HFFc6 (cell line): Measurements from ENCODE around the gene NUDCD3. TPM values are rescaled to one million over a fixed set of nuclear protein-coding genes. Genes with fewer than 3 reads are reported as not detected.

ENCODE experiments used
- DNase-seq: peaks from one replicate; pipeline ENCODE4 v3.0.0-alpha.2; 2018
- H3K27ac Mint-ChIP-seq: 2 replicates; pipeline ENCODE4 v1.8.0; 2020; ENCODE audit warnings: mild to moderate bottlenecking, mixed read lengths
- H3K27me3 Mint-ChIP-seq: 2 replicates; pipeline ENCODE4 v1.8.0; 2021; ENCODE audit warnings: mild to moderate bottlenecking, moderate library complexity, mixed read lengths; ENCODE audit not compliant: insufficient read depth
- H3K36me3 Mint-ChIP-seq: 2 replicates; pipeline ENCODE4 v1.8.0; 2021; ENCODE audit warnings: low read depth, mixed read lengths
- H3K4me1 Mint-ChIP-seq: 2 replicates; pipeline ENCODE4 v1.8.0; 2020; ENCODE audit warnings: low read depth, mixed read lengths
- H3K4me3 Mint-ChIP-seq: 2 replicates; pipeline ENCODE4 v1.8.0; 2020; ENCODE audit warnings: mild to moderate bottlenecking, moderate library complexity, mixed read lengths
- H3K9me3 Mint-ChIP-seq: 2 replicates; pipeline ENCODE4 v1.8.0; 2020; ENCODE audit warnings: mild to moderate bottlenecking, mixed read lengths
- CTCF ChIP-seq: fragments of 200-600 bp; sonication (generic); IDR thresholded peaks from 2 replicates; pipeline ENCODE4 v1.5.0; 2021; ENCODE audit warnings: antibody characterized with exemption, mild to moderate bottlenecking
- total RNA-seq, 6 experiments: library from RNA; stranded (reverse); fragmentation: NEBNext Ultra II Directional; extraction: Animal tissue kit (Norgen Biotek cat#: 25700); gene quantifications; 2 replicates in 1 of 6; 3 replicates in 5 of 6; pipeline ENCODE4 v1.2.3, GENCODE V29; 2021

NUDCD3 gene
- total RNA-seq, 6 experiments from 2014 or later, result 79.2 to 114 (median 90.6) TPM

- peaks cover 26% of the 10 kb centered on the region for H3K4me1 Mint-ChIP-seq
- no peak overlapping the region for H3K4me3 Mint-ChIP-seq
- no peaks in the 10 kb centered on the region for H3K9me3 Mint-ChIP-seq
- H3K27ac Mint-ChIP-seq, result no peak overlapping the region
- no peaks in the 10 kb centered on the region; the same call in 1 of the 2 replicates for H3K27me3 Mint-ChIP-seq
- TF ChIP-seq CTCF, result no peak
- H3K36me3 Mint-ChIP-seq, result peaks cover 5% of the 10 kb centered on the region; the same call in 1 of the 2 replicates
- no peak for DNase-seq
Measured at GRCh38 chr7:44372560-44373417, 117.7 kb downstream of the NUDCD3 start.

GRCh38 chr7:44368885-44369284 is 121.6 kb downstream of the NUDCD3 start:
- no peak for TF ChIP-seq CTCF
- no peak overlapping the region for H3K27ac Mint-ChIP-seq
- H3K9me3 Mint-ChIP-seq, result no peaks in the 10 kb centered on the region
- no peak for DNase-seq
- H3K27me3 Mint-ChIP-seq, result no peaks in the 10 kb centered on the region; the same call in 1 of the 2 replicates
- H3K4me1 Mint-ChIP-seq, result peaks cover 21% of the 10 kb centered on the region
- H3K4me3 Mint-ChIP-seq, result no peak overlapping the region
- peaks cover 5% of the 10 kb centered on the region; the same call in 1 of the 2 replicates for H3K36me3 Mint-ChIP-seq

DNA sequence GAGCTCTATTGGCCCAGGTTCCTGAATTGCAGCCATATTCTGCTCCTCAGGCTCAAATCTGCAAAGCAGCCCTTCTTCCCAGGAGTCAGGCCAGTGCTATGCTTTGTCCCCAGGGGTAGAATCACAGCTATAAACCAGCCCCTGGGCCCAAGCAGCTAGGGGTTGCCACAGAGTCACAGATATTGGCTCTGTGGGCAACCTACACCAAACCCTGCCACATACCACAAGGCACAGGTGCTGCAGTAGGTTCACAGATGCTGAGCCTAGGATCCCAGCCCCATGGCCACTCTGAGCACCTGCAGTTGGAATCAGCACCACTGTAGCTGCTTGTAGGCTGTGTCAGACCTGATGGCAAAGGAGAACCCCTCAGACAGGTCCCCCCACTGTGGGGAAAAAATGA is 122.0 kb downstream of the NUDCD3 start:
- no peak for DNase-seq
- Mint-ChIP-seq H3K9me3 (no peaks in the 10 kb centered on the region), H3K27me3 (no peaks in the 10 kb centered on the region; the same call in 1 of the 2 replicates), H3K36me3 (peaks cover 5% of the 10 kb centered on the region; the same call in 1 of the 2 replicates), H3K4me3 (no peak overlapping the region), H3K27ac (no peak overlapping the region), H3K4me1 (peaks cover 20% of the 10 kb centered on the region)
- TF ChIP-seq CTCF, result no peak

DNA sequence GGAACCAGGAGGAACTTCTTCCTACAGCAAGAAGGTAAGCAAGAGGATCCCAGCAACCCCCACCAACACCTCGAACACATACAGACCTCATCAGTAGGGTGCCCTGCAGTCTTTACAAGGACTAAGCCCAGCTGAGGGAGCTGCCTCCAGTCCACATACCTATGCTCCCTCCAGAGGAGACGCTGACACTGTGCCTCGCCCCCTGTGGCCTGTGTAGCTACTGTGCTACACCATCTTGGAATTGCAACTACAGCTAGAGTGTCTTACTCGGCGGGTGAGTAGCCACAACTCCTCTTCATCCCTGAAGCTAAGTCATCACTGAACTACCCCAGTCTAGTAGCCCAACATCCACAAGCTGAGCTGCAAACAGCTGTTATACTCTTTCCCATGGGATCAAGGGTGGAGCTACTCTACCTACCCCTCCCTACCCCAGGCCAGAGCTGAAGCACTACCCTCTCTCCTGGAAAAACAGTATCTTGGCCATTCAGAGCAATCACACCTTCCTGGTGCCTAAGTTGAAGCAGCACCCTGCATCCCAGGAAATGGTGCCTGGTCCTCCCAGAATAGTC is 122.9 kb downstream of the NUDCD3 start:
- Mint-ChIP-seq H3K9me3 (no peaks in the 10 kb centered on the region), H3K36me3 (peaks cover 5% of the 10 kb centered on the region; the same call in 1 of the 2 replicates), H3K4me3 (no peak overlapping the region), H3K27me3 (no peaks in the 10 kb centered on the region; the same call in 1 of the 2 replicates), H3K4me1 (peaks cover 13% of the 10 kb centered on the region), H3K27ac (no peak overlapping the region)
- DNase-seq, result no peak
- no peak for TF ChIP-seq CTCF

GRCh38 chr7:44366986-44367385 is 123.5 kb downstream of the NUDCD3 start:
- H3K9me3 Mint-ChIP-seq, result no peaks in the 10 kb centered on the region
- no peak for TF ChIP-seq CTCF

More at GRCh38 chr7:44366986-44367385, 123.5 kb downstream of the NUDCD3 start:
- H3K4me1 Mint-ChIP-seq, result peaks cover 9% of the 10 kb centered on the region
- H3K36me3 Mint-ChIP-seq, result peaks cover 5% of the 10 kb centered on the region; the same call in 1 of the 2 replicates
- H3K4me3 Mint-ChIP-seq, result no peak overlapping the region
- DNase-seq, result no peak
- no peak overlapping the region for H3K27ac Mint-ChIP-seq
- H3K27me3 Mint-ChIP-seq, result no peaks in the 10 kb centered on the region; the same call in 1 of the 2 replicates
